Sigmoid colon (tissue), 7 donors: Measurements from ENCODE around the gene ACAD11. TPM values are rescaled to one million over a fixed set of nuclear protein-coding genes. Genes with fewer than 3 reads are reported as not detected.

Experiments used
- DNase-seq: peaks from one replicate; pipeline ENCODE4 v3.0.0-alpha.2; 2019
- H3K27ac ChIP-seq, 4 donors: fragments of 200-600 bp; sonication (generic); one replicate each; pipeline ENCODE4 v1.5.1; 2016 to 2019; ENCODE audit warnings: mild to moderate bottlenecking in 1 of 4
- H3K27me3 ChIP-seq, 3 donors: fragments of 200-600 bp; sonication (generic); one replicate each; pipeline ENCODE4 v1.5.1; 2019; ENCODE audit warnings: mild to moderate bottlenecking in 1 of 3
- H3K36me3 ChIP-seq, 4 donors: fragments of 200-600 bp; sonication (generic); one replicate each; pipeline ENCODE4 v1.5.1; 2016 to 2019
- H3K4me1 ChIP-seq, 4 donors: fragments of 200-600 bp; sonication (generic); one replicate each; pipeline ENCODE4 v1.5.1; 2017 to 2019
- H3K4me3 ChIP-seq, 4 donors: fragments of 200-600 bp; sonication (generic); one replicate each; pipeline ENCODE4 v1.5.1; 2017 to 2019; ENCODE audit warnings: mild to moderate bottlenecking in 2 of 4, moderate library complexity in 1 of 4
- H3K9me3 ChIP-seq, 4 donors: fragments of 200-600 bp in 3 of 4; sonication (generic) in 3 of 4; one replicate each; pipeline versions ENCODE4 v1.5.1 to v1.6.1; 2013 to 2019
- EP300 ChIP-seq, 4 donors: sonication (generic); formaldehyde crosslinking; IDR thresholded peaks; one replicate each; pipeline ENCODE4 v1.6.1; 2017; ENCODE audit warnings: antibody characterized with exemption in 4 of 4
- POLR2A ChIP-seq, 2 donors: fragments of 450-650 bp; IDR thresholded peaks; one replicate each; pipeline ENCODE4 v1.6.1; 2016; ENCODE audit warnings: antibody characterized with exemption in 2 of 2, mild to moderate bottlenecking in 2 of 2, moderate library complexity in 2 of 2
- POLR2AphosphoS5 ChIP-seq, 4 donors: sonication (generic); formaldehyde crosslinking; IDR thresholded peaks; one replicate each; pipeline ENCODE4 v1.6.1; 2017; ENCODE audit warnings: antibody characterized with exemption in 4 of 4
- WGBS, 2 donors: extraction: QIAGEN DNeasy Blood & Tissue Kit; methylation state at CpG; one replicate each; pipeline ENCODE4 v1.1.7; 2013; 5-methylcytosine and 5-hydroxymethylcytosine counted together
- intact Hi-C: fragments of 100-400 bp; cut with DNase I; formaldehyde crosslinking; loops from one replicate; pipeline ENCODE4 v1.15.1; 2023
- polyA plus RNA-seq, 3 donors: library from polyadenylated mRNA; stranded (reverse); fragments of 200-250 nt; gene quantifications; one replicate each; pipeline ENCODE4 v1.2.3, GENCODE V29; 2013
- total RNA-seq, 4 donors: library from RNA; depleted of rRNA; stranded (reverse); fragments of >200 nt; gene quantifications; one replicate each; pipeline ENCODE4 v1.1.0, GENCODE V29; 2016
- TF ChIP-seq, protein P1 (sequence below), 4 experiments: fragments of 450-650 bp in 3 of 4; fragments of 200-600 bp in 1 of 4; IDR thresholded peaks; one replicate each; pipeline ENCODE4 v1.5.1; 2016 to 2019; ENCODE audit warnings: antibody characterized with exemption in 4 of 4, mild to moderate bottlenecking in 3 of 4, moderate library complexity in 2 of 4
- donor health status: healthy with polysubstance abuse.
- donor health status: Bipolar disorder and iron deficiency.
- donor health status: healthy.

Gene ACAD11
- total and polyA plus RNA-seq, 7 donors, result 2.4 to 71.7 (median 26.8) TPM

DNA sequence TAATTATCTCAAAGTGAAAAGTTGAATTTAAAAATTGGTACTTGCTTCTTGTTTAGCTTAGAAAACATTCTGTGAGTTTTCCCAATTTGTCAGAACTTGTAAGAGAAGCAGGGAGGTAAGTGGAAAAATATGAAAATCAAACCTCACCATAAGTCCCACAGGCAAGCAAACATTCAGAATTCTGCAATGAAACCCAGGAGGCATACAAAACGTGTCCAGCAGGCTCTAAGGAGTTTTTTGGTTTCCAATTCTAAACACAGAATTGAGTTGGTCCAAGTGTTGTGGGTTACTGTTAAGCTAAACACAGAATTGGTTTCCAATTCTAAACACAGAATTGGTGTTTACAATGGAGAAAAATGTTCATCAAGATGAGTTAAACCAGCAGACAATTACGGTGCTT is 89.6 kb downstream of the ACAD11 start:
- intact Hi-C loops, result no loop called here
- WGBS, 2 donors, result 73 to 87% methylated on average over 2 of the region's 2 CpGs

DNA sequence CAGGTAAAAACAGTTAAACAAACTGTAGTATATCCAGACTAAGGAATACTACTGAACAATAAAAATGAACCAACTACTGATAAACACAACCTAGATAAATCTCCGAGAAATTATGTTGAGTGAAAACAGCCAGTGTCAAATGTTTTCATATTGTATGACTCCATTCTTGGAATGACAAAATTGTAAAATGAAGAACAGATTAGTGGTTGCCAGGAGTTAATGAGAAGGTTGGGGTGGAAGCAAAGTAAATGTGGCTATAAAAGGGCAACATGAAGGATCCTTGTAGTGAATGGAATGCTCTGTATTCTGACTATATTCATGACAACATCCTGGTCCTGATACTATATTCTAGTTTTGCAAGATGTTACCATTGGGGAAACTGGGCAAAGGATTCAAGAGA is 90.0 kb downstream of the ACAD11 start:
- TF ChIP-seq POLR2A (IDR thresholded peaks at IDR 0.05), result no peak
- TF ChIP-seq EP300 (IDR thresholded peaks at IDR 0.05), result no peak
- no peak for TF ChIP-seq POLR2AphosphoS5 (IDR thresholded peaks at IDR 0.05)
- H3K4me1 ChIP-seq, result peaks cover 0 to 15% (median 10%) of the 10 kb centered on the region in 4 donors
- no peaks in the 10 kb centered on the region for H3K27me3 ChIP-seq
- peaks cover 0 to 17% (median 0%) of the 10 kb centered on the region in 4 donors for H3K36me3 ChIP-seq
- 43 to 81% methylated on average over 1 of the region's 1 CpG for WGBS, 2 donors
- no peak for DNase-seq
- H3K9me3 ChIP-seq, result no peaks in the 10 kb centered on the region
- peak overlapping the region in 3 of 4 donors; percentile 0 to 53 (median 49) for H3K27ac ChIP-seq
- H3K4me3 ChIP-seq, result no peak overlapping the region
- intact Hi-C loops, result no loop called here

More for the DNA sequence above, 89.6 kb downstream of the ACAD11 start:
- no peaks in the 10 kb centered on the region for H3K27me3 ChIP-seq
- peaks cover 0 to 15% (median 10%) of the 10 kb centered on the region in 4 donors for H3K4me1 ChIP-seq
- TF ChIP-seq POLR2AphosphoS5 (IDR thresholded peaks at IDR 0.05), result no peak
- TF ChIP-seq EP300 (IDR thresholded peaks at IDR 0.05), result no peak
- TF ChIP-seq, protein P1, sequence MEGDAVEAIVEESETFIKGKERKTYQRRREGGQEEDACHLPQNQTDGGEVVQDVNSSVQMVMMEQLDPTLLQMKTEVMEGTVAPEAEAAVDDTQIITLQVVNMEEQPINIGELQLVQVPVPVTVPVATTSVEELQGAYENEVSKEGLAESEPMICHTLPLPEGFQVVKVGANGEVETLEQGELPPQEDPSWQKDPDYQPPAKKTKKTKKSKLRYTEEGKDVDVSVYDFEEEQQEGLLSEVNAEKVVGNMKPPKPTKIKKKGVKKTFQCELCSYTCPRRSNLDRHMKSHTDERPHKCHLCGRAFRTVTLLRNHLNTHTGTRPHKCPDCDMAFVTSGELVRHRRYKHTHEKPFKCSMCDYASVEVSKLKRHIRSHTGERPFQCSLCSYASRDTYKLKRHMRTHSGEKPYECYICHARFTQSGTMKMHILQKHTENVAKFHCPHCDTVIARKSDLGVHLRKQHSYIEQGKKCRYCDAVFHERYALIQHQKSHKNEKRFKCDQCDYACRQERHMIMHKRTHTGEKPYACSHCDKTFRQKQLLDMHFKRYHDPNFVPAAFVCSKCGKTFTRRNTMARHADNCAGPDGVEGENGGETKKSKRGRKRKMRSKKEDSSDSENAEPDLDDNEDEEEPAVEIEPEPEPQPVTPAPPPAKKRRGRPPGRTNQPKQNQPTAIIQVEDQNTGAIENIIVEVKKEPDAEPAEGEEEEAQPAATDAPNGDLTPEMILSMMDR (IDR thresholded peaks at IDR 0.05), result no peak
- TF ChIP-seq POLR2A (IDR thresholded peaks at IDR 0.05), result no peak
- no peaks in the 10 kb centered on the region for H3K9me3 ChIP-seq
- peak overlapping the region in 2 of 4 donors; percentile 49 to 53 for H3K27ac ChIP-seq
- no peak for DNase-seq
- no peak overlapping the region for H3K4me3 ChIP-seq
- peaks cover 0 to 22% (median 0%) of the 10 kb centered on the region in 4 donors for H3K36me3 ChIP-seq

DNA sequence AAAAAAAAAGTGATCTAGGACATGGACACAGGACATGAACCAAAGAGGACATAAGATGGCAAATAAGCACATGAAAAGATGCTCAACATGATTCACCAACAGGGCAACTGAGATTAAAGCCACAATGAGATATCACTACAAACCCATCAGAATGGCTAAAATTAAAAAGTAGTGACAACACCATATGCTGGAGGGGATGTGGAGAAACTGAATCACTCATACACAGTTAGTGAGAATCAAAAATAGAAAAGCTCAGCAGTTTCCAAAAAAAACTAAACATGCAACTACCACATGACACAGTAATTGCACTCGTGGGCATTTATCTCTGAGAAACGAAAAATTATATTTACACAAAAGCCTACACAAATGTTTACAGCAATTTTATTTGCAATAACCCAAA is 90.5 kb downstream of the ACAD11 start:
- Histone ChIP-seq H3K4me3 (no peak overlapping the region), H3K36me3 (peaks cover 0 to 13% (median 0%) of the 10 kb centered on the region in 4 donors), H3K4me1 (peaks cover 0 to 15% (median 9%) of the 10 kb centered on the region in 4 donors), H3K9me3 (no peaks in the 10 kb centered on the region), H3K27me3 (no peaks in the 10 kb centered on the region), H3K27ac (peak overlapping the region; percentile 0 to 53 (median 32))
- TF ChIP-seq POLR2A (IDR thresholded peaks at IDR 0.05) (no peak), POLR2AphosphoS5 (IDR thresholded peaks at IDR 0.05) (no peak), EP300 (IDR thresholded peaks at IDR 0.05) (no peak)
- TF ChIP-seq, protein P1 (IDR thresholded peaks at IDR 0.05), result no peak
- no peak for DNase-seq
- 4 to 43% methylated on average over 2 of the region's 2 CpGs for WGBS, 2 donors
- intact Hi-C loops, result no loop called here

DNA sequence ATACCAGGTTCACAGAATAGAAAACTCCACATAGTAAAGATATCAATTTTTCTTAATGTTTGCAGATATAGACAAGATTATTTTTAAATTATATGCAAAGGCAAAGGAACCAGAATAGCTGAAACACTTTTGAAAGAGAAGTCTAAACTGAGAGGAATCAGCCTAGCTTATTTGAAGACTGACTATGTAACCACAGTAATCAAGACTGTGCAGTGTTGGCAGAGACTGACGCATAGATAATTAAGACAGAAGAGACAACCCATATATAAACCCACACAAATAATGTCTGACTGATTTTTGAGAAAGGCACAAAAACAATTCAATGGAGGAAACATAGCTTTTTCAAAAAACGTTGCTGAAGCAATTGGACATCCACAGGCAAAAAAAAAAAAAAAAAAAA is 91.2 kb downstream of the ACAD11 start:
- 80 to 87% methylated on average over 2 of the region's 2 CpGs for WGBS, 2 donors
- H3K9me3 ChIP-seq, result no peaks in the 10 kb centered on the region
- intact Hi-C loops, result no loop called here
- H3K27me3 ChIP-seq, result no peaks in the 10 kb centered on the region
- no peak overlapping the region for H3K4me3 ChIP-seq
- peak overlapping the region in 1 of 4 donors; percentile 53 for H3K27ac ChIP-seq
- TF ChIP-seq, protein P1 (IDR thresholded peaks at IDR 0.05), result no peak
- TF ChIP-seq POLR2A (IDR thresholded peaks at IDR 0.05) (no peak), POLR2AphosphoS5 (IDR thresholded peaks at IDR 0.05) (no peak), EP300 (IDR thresholded peaks at IDR 0.05) (no peak)
- DNase-seq, result no peak
- peaks cover 0 to 15% (median 7%) of the 10 kb centered on the region in 4 donors for H3K4me1 ChIP-seq
- H3K36me3 ChIP-seq, result peaks cover 0 to 9% (median 0%) of the 10 kb centered on the region in 4 donors

DNA sequence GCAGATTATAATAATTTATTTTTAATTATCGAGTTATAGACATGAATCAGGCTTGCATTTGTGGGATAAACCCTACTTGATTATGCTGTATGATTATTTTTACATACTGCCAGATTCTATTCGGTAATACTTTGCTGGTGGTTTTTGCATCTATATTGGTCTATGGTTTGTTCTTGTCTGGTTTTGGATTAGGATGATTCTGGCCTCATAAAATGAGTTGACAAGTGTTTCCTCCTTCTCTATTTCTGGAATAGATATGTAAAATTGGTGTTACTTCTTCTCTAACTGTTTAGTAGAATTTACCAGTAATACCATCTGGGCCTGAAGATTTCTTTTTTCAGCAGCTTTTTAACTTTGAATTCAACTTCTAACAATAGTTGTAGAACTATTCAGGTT is 95.5 kb downstream of the ACAD11 start:
- Histone ChIP-seq H3K4me3 (no peak overlapping the region), H3K27ac (no peak overlapping the region), H3K27me3 (no peaks in the 10 kb centered on the region), H3K36me3 (peaks cover 0 to 19% (median under 1%) of the 10 kb centered on the region in 4 donors), H3K4me1 (peaks cover 0 to 3% (median 0%) of the 10 kb centered on the region in 4 donors), H3K9me3 (no peaks in the 10 kb centered on the region)
- no peak for DNase-seq
- TF ChIP-seq POLR2A (IDR thresholded peaks at IDR 0.05), result no peak
- no peak for TF ChIP-seq EP300 (IDR thresholded peaks at IDR 0.05)
- no peak for TF ChIP-seq POLR2AphosphoS5 (IDR thresholded peaks at IDR 0.05)
- WGBS, 2 donors, result 81 to 94% methylated on average over 2 of the region's 2 CpGs
- intact Hi-C loops, result no loop called here
